NOMO-1 treated with dmso at 0.1 percent for 144 hours (cell line): Measurements from ENCODE around the gene ZNF226.
"Not testable (repeated sequence)": the region's sequence is repeated elsewhere in the genome, so short reads cannot be mapped to it uniquely, and the experiment has no call there.

Experiments
- DNase-seq: peaks from one replicate; lab custom pipeline; 2025; ENCODE audit not compliant: unreplicated experiment; lab: John Stamatoyannopoulos, UW

The ZNF226 gene

DNA sequence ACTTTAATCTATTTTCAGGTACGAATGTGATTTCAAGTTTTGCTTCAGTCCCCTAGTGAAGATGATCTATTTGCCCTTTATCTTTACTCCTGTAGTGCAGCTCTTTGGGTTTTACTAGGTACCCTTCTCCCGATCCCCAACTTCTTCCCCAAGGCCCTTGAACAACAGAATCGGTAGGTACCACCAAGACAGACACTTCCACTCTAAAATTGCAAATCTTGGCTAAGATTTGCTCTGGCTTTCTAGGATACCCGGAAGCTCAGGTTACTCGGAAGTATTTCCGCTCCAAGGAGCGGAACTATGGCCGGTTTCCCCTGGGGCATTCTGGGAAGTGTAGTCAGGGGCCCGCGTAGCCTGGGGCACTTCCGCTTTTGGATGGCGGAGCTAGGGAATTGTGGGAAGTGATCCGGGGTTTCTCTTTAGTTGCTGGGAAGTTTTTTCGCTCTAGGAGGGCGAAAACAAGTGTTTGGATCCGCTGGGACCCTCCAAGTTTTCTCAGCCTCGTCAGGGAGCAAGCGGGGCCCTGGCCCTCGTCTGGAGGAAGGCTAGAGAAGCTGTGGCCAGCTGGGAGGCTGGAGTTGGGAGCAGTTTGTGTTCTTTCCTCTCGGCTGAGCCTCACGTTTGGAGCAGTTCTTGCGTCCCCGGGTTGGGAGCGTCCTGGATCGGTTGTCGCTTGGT, 42.4 kb downstream of the ZNF226 start:
- peak; percentile 78 for DNase-seq

DNA sequence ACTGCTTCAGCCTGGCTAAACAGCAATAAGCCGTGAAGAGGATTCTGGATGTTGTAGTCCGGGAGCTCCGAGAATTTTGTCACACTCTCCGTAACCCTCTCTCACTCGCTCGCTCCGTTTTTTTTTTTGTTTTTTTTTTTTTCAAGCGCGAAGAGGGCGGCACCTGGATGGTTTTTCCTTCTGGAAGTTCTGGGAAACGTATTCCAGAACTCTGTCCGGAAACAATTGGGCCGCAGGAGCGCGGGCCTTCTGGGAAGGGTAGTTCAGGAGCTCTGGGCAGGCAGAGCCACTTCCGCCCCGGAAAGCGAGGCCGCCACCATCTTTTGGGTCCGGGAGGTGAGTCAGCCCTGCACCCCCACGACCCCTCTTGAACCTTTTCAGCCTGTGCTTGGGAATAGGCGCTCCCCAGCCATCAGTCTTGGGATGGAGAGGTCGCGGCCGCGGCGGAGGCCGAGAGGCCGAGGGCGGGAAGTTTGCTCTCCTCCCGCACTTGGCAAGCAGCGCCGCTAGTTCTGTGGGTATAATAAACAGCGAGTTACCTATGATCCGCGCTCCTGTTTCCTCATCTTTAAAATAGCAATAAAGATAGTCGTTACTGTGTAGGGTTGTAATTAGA, 47.5 kb downstream of the ZNF226 start, which contains the start of gene ZNF227:
ZNF227 (plus strand) TSS at position 283 of the 616 bp plus-strand sequence. CDS start 5,261 bp downstream, outside the sequence.
- peak; percentile 80 for DNase-seq

DNA sequence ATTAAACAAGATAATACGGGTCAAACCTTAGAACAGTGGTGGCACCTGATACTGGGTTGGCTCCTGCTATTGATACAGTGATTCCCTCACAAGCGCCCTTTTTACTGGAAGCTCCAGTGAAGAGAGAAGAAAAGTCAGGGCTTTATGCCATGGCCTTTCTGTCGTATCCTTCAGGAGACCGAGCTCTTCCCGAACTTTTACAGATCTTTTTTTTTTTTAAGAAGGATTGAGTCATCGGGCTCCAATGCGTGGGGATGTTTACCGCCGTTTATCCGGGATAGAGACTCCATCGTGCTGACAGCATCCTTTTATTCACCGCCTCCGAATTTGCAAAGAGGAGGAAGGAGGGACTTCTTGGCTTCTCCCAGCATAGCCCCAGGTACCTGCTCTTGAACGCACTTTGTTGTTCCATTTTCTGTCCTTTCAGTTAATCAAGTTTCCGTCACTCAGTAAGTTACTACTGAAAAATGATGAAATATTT, 48.0 kb downstream of the ZNF226 start:
- DNase-seq = no peak

DNA sequence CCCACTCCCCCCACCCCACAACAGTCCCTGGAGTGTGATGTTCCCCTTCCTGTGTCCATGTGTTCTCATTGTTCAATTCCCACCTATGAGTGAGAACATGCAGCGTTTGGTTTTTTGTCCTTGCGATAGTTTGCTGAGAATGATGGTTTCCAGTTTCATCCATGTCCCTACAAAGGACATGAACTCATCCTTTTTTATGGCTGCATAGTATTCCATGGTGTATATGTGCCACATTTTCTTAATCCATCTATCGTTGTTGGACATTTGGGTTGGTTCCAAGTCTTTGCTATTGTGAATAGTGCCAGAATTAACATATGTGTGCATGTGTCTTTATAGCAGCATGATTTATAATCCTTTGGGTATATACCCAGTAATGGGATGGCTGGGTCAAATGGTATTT, 55.0 kb downstream of the ZNF226 start:
- DNase-seq = not testable (repeated sequence)

DNA sequence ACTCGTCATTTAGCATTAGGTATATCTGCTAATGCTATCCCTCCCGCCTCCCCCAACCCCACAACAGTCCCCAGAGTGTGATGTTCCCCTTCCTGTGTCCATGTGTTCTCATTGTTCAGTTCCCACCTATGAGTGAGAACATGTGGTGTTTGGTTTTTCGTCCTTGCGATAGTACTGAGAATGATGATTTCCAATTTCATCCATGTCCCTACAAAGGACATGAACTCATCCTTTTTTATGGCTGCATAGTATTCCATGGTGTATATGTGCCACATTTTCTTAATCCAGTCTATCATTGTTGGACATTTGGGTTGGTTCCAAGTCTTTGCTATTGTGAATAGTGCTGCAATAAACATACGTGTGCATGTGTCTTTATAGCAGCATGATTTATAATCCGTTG, 55.9 kb downstream of the ZNF226 start:
- DNase-seq = not testable (repeated sequence)

DNA sequence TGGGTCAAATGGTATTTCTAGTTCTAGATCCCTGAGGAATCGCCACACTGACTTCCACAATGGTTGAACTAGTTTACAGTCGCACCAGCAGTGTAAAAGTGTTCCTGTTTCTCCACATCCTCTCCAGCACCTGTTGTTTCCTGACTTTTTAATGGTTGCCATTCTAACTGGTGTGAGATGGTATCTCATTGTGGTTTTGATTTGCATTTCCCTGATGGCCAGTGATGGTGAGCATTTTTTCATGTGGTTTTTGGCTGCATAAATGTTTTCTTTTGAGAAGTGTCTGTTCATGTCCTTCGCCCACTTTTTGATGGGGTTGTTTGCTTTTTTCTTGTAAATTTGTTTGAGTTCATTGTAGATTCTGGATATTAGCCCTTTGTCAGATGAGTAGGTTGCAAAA, 56.4 kb downstream of the ZNF226 start:
- not testable (repeated sequence) for DNase-seq
